Sigmoid colon (tissue), 4 donors: Measurements from ENCODE around the gene ZDHHC11.
"Not testable (repeated sequence)": the region's sequence is repeated elsewhere in the genome, so short reads cannot be mapped to it uniquely, and the experiment has no call there.

Experiments
- EP300 ChIP-seq, 4 donors: sonication (generic); formaldehyde crosslinking; IDR thresholded peaks; one replicate each; pipeline ENCODE4 v1.6.1; 2017; ENCODE audit warnings: antibody characterized with exemption in 4 of 4
- POLR2A ChIP-seq, 2 donors: fragments of 450-650 bp; IDR thresholded peaks; one replicate each; pipeline ENCODE4 v1.6.1; 2016; ENCODE audit warnings: antibody characterized with exemption in 2 of 2, mild to moderate bottlenecking in 2 of 2, moderate library complexity in 2 of 2
- POLR2AphosphoS5 ChIP-seq, 4 donors: sonication (generic); formaldehyde crosslinking; IDR thresholded peaks; one replicate each; pipeline ENCODE4 v1.6.1; 2017; ENCODE audit warnings: antibody characterized with exemption in 4 of 4
- TF ChIP-seq, protein P1 (sequence below), 4 experiments: fragments of 450-650 bp in 3 of 4; fragments of 200-600 bp in 1 of 4; IDR thresholded peaks; one replicate each; pipeline ENCODE4 v1.5.1; 2016 to 2019; ENCODE audit warnings: antibody characterized with exemption in 4 of 4, mild to moderate bottlenecking in 3 of 4, moderate library complexity in 2 of 4

DNA sequence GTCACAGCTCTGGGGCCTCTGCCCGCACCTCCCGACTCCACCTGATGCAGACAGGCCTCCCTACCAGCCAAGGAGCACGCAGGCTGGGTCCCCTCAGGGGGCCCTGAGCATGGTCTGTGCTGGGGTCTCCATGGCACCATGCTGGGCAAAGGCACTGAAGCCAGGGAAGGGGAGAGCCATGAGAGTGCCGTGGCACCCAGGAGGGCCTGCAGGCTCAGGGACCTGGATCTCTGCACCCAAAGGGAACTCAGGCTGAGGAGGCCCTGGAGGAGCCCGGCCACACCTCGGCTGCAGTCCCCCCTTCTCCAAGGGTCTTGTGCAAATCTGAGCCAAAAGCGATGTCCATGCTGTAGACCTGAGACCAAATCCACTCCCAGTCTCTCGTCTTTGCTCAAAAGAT lies 98.8 kb downstream of the ZDHHC11 start:
- TF ChIP-seq, protein P1, sequence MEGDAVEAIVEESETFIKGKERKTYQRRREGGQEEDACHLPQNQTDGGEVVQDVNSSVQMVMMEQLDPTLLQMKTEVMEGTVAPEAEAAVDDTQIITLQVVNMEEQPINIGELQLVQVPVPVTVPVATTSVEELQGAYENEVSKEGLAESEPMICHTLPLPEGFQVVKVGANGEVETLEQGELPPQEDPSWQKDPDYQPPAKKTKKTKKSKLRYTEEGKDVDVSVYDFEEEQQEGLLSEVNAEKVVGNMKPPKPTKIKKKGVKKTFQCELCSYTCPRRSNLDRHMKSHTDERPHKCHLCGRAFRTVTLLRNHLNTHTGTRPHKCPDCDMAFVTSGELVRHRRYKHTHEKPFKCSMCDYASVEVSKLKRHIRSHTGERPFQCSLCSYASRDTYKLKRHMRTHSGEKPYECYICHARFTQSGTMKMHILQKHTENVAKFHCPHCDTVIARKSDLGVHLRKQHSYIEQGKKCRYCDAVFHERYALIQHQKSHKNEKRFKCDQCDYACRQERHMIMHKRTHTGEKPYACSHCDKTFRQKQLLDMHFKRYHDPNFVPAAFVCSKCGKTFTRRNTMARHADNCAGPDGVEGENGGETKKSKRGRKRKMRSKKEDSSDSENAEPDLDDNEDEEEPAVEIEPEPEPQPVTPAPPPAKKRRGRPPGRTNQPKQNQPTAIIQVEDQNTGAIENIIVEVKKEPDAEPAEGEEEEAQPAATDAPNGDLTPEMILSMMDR (IDR thresholded peaks at IDR 0.05): not testable (repeated sequence)
- not testable (repeated sequence) for TF ChIP-seq POLR2A, POLR2AphosphoS5, EP300 (IDR thresholded peaks at IDR 0.05)
